ENCODE measurements around the gene TMEM18. TPM values are rescaled to one million over a fixed set of nuclear protein-coding genes. Genes with fewer than 3 reads are reported as not detected.

TMEM18 gene
- total RNA-seq, 1 donor from 2014 or later = 34.6 TPM

GRCh38 chr2:676647-677055, 555 bp downstream of the TMEM18 start:
- POLR2A ChIA-PET = interaction anchor here (0.5 to 1.1 kb wide), 2 partner anchors 39 to 665 kb away, joined by 3 read pairs; no protein-coding TSS in a partner anchor
- Mint-ChIP-seq H3K27me3 (no peaks in the 10 kb centered on the region), H3K4me3 (peak overlapping the region; percentile 90), H3K36me3 (ENCODE audit: low read depth) (peaks cover 46% of the 10 kb centered on the region), H3K9me3 (no peaks in the 10 kb centered on the region), H3K4me1 (peaks cover 60% of the 10 kb centered on the region), H3K27ac (peak overlapping the region; percentile 83)
- ATAC-seq (ENCODE audit: low read depth) (peak; percentile 81), DNase-seq (peak; percentile 98)
- CTCF ChIA-PET = interaction anchor here (1.2 kb wide), 1 partner anchor 875 kb away, joined by 4 read pairs; no protein-coding TSS in a partner anchor
- intact Hi-C loops (cut with micrococcal nuclease) = loop anchor here (1.0 to 5.0 kb wide), 7 partner anchors 20 to 1936 kb away; partner anchors contain the start of genes ACP1 and SH3YL1
- no peak for TF ChIP-seq CTCF (IDR thresholded peaks at IDR 0.05)

- Mint-ChIP-seq H3K27me3 (no peaks in the 10 kb centered on the region), H3K36me3 (ENCODE audit: low read depth) (peaks cover 46% of the 10 kb centered on the region), H3K4me3 (peak overlapping the region; percentile 90), H3K9me3 (no peaks in the 10 kb centered on the region), H3K4me1 (peaks cover 60% of the 10 kb centered on the region), H3K27ac (peak overlapping the region; percentile 83)
- ATAC-seq (ENCODE audit: low read depth) (peak; percentile 11), DNase-seq (no peak)
- intact Hi-C loops (cut with micrococcal nuclease) = loop anchor here (1.0 to 5.0 kb wide), 4 partner anchors 125 to 1936 kb away; no protein-coding TSS in a partner anchor
- CTCF ChIA-PET = interaction anchor here (1.2 kb wide), 1 partner anchor 876 kb away, joined by 4 read pairs; no protein-coding TSS in a partner anchor
- no peak for TF ChIP-seq CTCF (IDR thresholded peaks at IDR 0.05)
- POLR2A ChIA-PET = interaction anchor here (0.5 to 1.1 kb wide), 3 partner anchors 14 to 666 kb away, joined by 3 to 8 read pairs (median 3); no protein-coding TSS in a partner anchor
These were observed 1.1 kb downstream of the TMEM18 start for GRCh38 chr2:675982-676646.

- POLR2A ChIA-PET = no interaction called here
These were observed 1.7 kb downstream of the TMEM18 start for GRCh38 chr2:675460-675859.

GRCh38 chr2:675051-675450, 2.2 kb downstream of the TMEM18 start:
- H3K27me3 Mint-ChIP-seq = no peaks in the 10 kb centered on the region
- CTCF ChIA-PET = no interaction called here
- no peak for TF ChIP-seq CTCF (IDR thresholded peaks at IDR 0.05)
- peaks cover 56% of the 10 kb centered on the region for H3K36me3 Mint-ChIP-seq (ENCODE audit: low read depth)
- H3K4me1 Mint-ChIP-seq = peaks cover 66% of the 10 kb centered on the region
- H3K27ac Mint-ChIP-seq = peak overlapping the region; percentile 8
- H3K9me3 Mint-ChIP-seq = no peaks in the 10 kb centered on the region
- H3K4me3 Mint-ChIP-seq = peak overlapping the region; percentile 90
- intact Hi-C loops (cut with micrococcal nuclease) = loop anchor here (5.0 kb wide), 1 partner anchor 1937 kb away; no protein-coding TSS in a partner anchor
- no peak for DNase-seq
- no peak for ATAC-seq (ENCODE audit: low read depth)
- POLR2A ChIA-PET = no interaction called here

More at GRCh38 chr2:675460-675859, 1.7 kb downstream of the TMEM18 start:
- Mint-ChIP-seq H3K27me3 (no peaks in the 10 kb centered on the region), H3K4me1 (peaks cover 66% of the 10 kb centered on the region), H3K27ac (peak overlapping the region; percentile 8), H3K9me3 (no peaks in the 10 kb centered on the region), H3K36me3 (ENCODE audit: low read depth) (peaks cover 52% of the 10 kb centered on the region), H3K4me3 (peak overlapping the region; percentile 90)
- DNase-seq (no peak), ATAC-seq (ENCODE audit: low read depth) (no peak)
- TF ChIP-seq CTCF (IDR thresholded peaks at IDR 0.05) = no peak
- intact Hi-C loops (cut with micrococcal nuclease) = loop anchor here (5.0 kb wide), 1 partner anchor 1937 kb away; no protein-coding TSS in a partner anchor
- CTCF ChIA-PET = no interaction called here

GRCh38 chr2:674321-674985, 2.8 kb downstream of the TMEM18 start:
- H3K27ac Mint-ChIP-seq = peak overlapping the region; percentile 26
- intact Hi-C loops (cut with micrococcal nuclease) = no loop called here
- DNase-seq (no peak), ATAC-seq (ENCODE audit: low read depth) (no peak)
- ChIA-PET CTCF (no interaction called here), POLR2A (no interaction called here)
- H3K9me3 Mint-ChIP-seq = no peaks in the 10 kb centered on the region
- H3K36me3 Mint-ChIP-seq (ENCODE audit: low read depth) = peaks cover 62% of the 10 kb centered on the region
- no peak overlapping the region for H3K4me3 Mint-ChIP-seq
- H3K27me3 Mint-ChIP-seq = no peaks in the 10 kb centered on the region
- no peak for TF ChIP-seq CTCF (IDR thresholded peaks at IDR 0.05)
- peaks cover 66% of the 10 kb centered on the region for H3K4me1 Mint-ChIP-seq
